HCT116 (cell line): Measurements from ENCODE around the gene ESYT3. TPM values are rescaled to one million over a fixed set of nuclear protein-coding genes. Genes with fewer than 3 reads are reported as not detected.

Source experiments
- ATAC-seq: fragments of 200-7000 bp; cut with Tn5 transposase; 2 replicates; pipeline ENCODE4 v1.9.1; 2020; ENCODE audit warnings: mild to moderate bottlenecking, moderate library complexity
- BruUV-seq: library from RNA; stranded (reverse); fragments of 400-500 nt; replicated peaks from 2 replicates; lab custom pipeline; 2021; lab: Mats Ljungman, UMichigan
- CTCF ChIA-PET: fragments of 300-600 bp; sonication (Branson Sonifier 250); formaldehyde crosslinking; loops from one replicate; lab custom pipeline; 2021; ENCODE audit warnings: antibody characterized with exemption; lab: Charles Lee
- POLR2A ChIA-PET: fragments of 300-600, 350-600 bp; sonication (Branson Sonifier 250); formaldehyde crosslinking; loops from one replicate; lab custom pipeline; 2021; ENCODE audit warnings: antibody characterized with exemption; lab: Charles Lee
- RAD21 ChIA-PET, 2 experiments: fragments of 300-600 bp; sonication (Branson Sonifier 250); formaldehyde crosslinking; loops; one replicate each; lab custom pipeline; 2023; ENCODE audit warnings: low total read pairs in 2 of 2; ENCODE audit not compliant: uncharacterized antibody in 2 of 2, unreplicated experiment in 2 of 2, low non-redundant PET in 1 of 2; lab: Charles Lee
- DNase-seq: peaks from one replicate; pipeline ENCODE4 v3.0.0-alpha.2; 2010; ENCODE audit warnings: low read depth, low spot score
- H2AFZ ChIP-seq: fragments of 200-600 bp; shearing (Covaris generic), sonication (generic); 2 replicates; pipeline ENCODE4 v1.6.1; 2017; ENCODE audit warnings: low read depth, mixed run types, mixed read lengths, antibody characterized with exemption, low read length; ENCODE audit not compliant: poor library complexity, severe bottlenecking
- H3K27ac ChIP-seq: 2 replicates; pipeline ENCODE4 v1.5.1; 2012; ENCODE audit warnings: low read depth, low read length
- H3K27me3 ChIP-seq: fragments of 200-600 bp; sonication (generic); 2 replicates; pipeline ENCODE4 v1.6.1; 2016; ENCODE audit warnings: mixed run types, low read length, mixed read lengths; ENCODE audit not compliant: insufficient read depth
- H3K36me3 ChIP-seq, 2 experiments: fragments of 200-500 bp in 1 of 2; fragments of 200-600 bp in 1 of 2; sonication (Bioruptor generic) in 1 of 2; sonication (generic) in 1 of 2; 2 replicates each; pipeline versions ENCODE4 v1.5.1 to v1.6.1; 2014 to 2016; ENCODE audit warnings: low read length in 2 of 2, inconsistent platforms in 1 of 2, mixed read lengths in 1 of 2, mixed run types in 1 of 2; ENCODE audit not compliant: insufficient read depth in 2 of 2, control insufficient read depth in 1 of 2
- H3K4me1 ChIP-seq, 2 experiments: fragments of 200-600 bp in 1 of 2; sonication (generic) in 1 of 2; 2 replicates each; pipeline versions ENCODE4 v1.5.1 to v1.6.1; 2012 to 2017; ENCODE audit warnings: low read length in 2 of 2, inconsistent platforms in 1 of 2, mild to moderate bottlenecking in 1 of 2, mixed read lengths in 1 of 2, mixed run types in 1 of 2, moderate library complexity in 1 of 2; ENCODE audit not compliant: insufficient read depth in 2 of 2, control insufficient read depth in 1 of 2
- H3K4me2 ChIP-seq: fragments of 200-600 bp; sonication (generic); 2 replicates; pipeline ENCODE4 v1.6.1; 2017; ENCODE audit warnings: mixed run types, low read length, mixed read lengths
- H3K4me3 ChIP-seq, 2 experiments: fragments of 200-600 bp in 1 of 2; sonication (generic) in 1 of 2; replicated peaks in 1 of 2; 2 replicates each; pipeline ENCODE4 v1.5.1; 2011 to 2016; ENCODE audit warnings: low read length in 2 of 2, control low read depth in 1 of 2, low read depth in 1 of 2, mild to moderate bottlenecking in 1 of 2, mixed read lengths in 1 of 2, mixed run types in 1 of 2
- H3K79me2 ChIP-seq: fragments of 200-600 bp; sonication (generic); 2 replicates; pipeline ENCODE4 v1.6.1; 2017; ENCODE audit warnings: mild to moderate bottlenecking, mixed run types, low read length, moderate library complexity, mixed read lengths; ENCODE audit not compliant: insufficient read depth
- H3K9ac ChIP-seq: fragments of 200-600 bp; sonication (generic); 2 replicates; pipeline ENCODE4 v1.6.1; 2016; ENCODE audit warnings: low read length, mixed read lengths
- H3K9me2 ChIP-seq: fragments of 200-600 bp; sonication (generic), shearing (Covaris generic); 2 replicates; pipeline ENCODE4 v1.6.1; 2017; ENCODE audit warnings: mixed run types, mild to moderate bottlenecking, moderate library complexity; ENCODE audit not compliant: insufficient read depth
- H3K9me3 ChIP-seq, 2 experiments: fragments of 200-500 bp in 1 of 2; fragments of 200-600 bp in 1 of 2; sonication (Bioruptor generic) in 1 of 2; sonication (generic) in 1 of 2; 2 replicates each; pipeline ENCODE4 v1.6.1; 2014 to 2017; ENCODE audit warnings: low read length in 2 of 2, mixed read lengths in 2 of 2, inconsistent platforms in 1 of 2, low read depth in 1 of 2, mild to moderate bottlenecking in 1 of 2, mixed run types in 1 of 2, moderate library complexity in 1 of 2; ENCODE audit not compliant: control insufficient read depth in 1 of 2, insufficient read depth in 1 of 2
- H4K20me1 ChIP-seq: fragments of 200-600 bp; sonication (generic), shearing (Covaris generic); 2 replicates; pipeline ENCODE4 v1.6.1; 2017; ENCODE audit warnings: mixed run types, mild to moderate bottlenecking, moderate library complexity; ENCODE audit not compliant: insufficient read depth
- CEBPB ChIP-seq: IDR thresholded peaks from 2 replicates; pipeline ENCODE4 v1.6.1; 2012; ENCODE audit warnings: low read depth
- EGR1 ChIP-seq: IDR thresholded peaks from 2 replicates; pipeline ENCODE4 v1.6.1; 2012; ENCODE audit warnings: low read depth
- EZH2 ChIP-seq: fragments of 200-600 bp; sonication (generic); IDR thresholded peaks from 2 replicates; pipeline ENCODE4 v1.6.1; 2017; ENCODE audit warnings: antibody characterized with exemption, mixed run types
- EZH2phosphoT487 ChIP-seq: fragments of 200-600 bp; IDR thresholded peaks from 2 replicates; pipeline ENCODE4 v1.6.1; 2018; ENCODE audit warnings: antibody characterized with exemption, borderline replicate concordance
- FOSL1 ChIP-seq: IDR thresholded peaks from 2 replicates; pipeline ENCODE4 v1.6.1; 2012; ENCODE audit warnings: low read depth
- POLR2A ChIP-seq: IDR thresholded peaks from 2 replicates; pipeline ENCODE4 v1.7.0; 2011; ENCODE audit warnings: borderline replicate concordance; ENCODE audit not compliant: insufficient read depth, insufficient read length; ENCODE audit errors: extremely low read depth
- POLR2AphosphoS5 ChIP-seq: IDR thresholded peaks from 2 replicates; pipeline ENCODE4 v1.6.1; 2011; ENCODE audit warnings: mild to moderate bottlenecking, low read depth, low read length, moderate library complexity
- RAD21 ChIP-seq: IDR thresholded peaks from 2 replicates; pipeline ENCODE4 v1.6.1; 2012; ENCODE audit warnings: low read depth, mild to moderate bottlenecking
- SIN3A ChIP-seq: IDR thresholded peaks from 2 replicates; pipeline ENCODE4 v1.6.1; 2012; ENCODE audit warnings: low read depth
- SP1 ChIP-seq: IDR thresholded peaks from 2 replicates; pipeline ENCODE4 v1.6.1; 2012; ENCODE audit warnings: low read depth
- SRF ChIP-seq: IDR thresholded peaks from 2 replicates; pipeline ENCODE4 v1.6.1; 2012; ENCODE audit warnings: low read depth
- TCF7L2 ChIP-seq: IDR thresholded peaks from 2 replicates; pipeline ENCODE4 v1.7.0; 2011; ENCODE audit warnings: borderline replicate concordance, inconsistent platforms; ENCODE audit not compliant: insufficient read depth, insufficient read length; ENCODE audit errors: extremely low read depth
- ZFX ChIP-seq: fragments of 450-650 bp; IDR thresholded peaks from 2 replicates; pipeline ENCODE4 v1.6.1; 2017
- intact Hi-C: fragments of 100-400 bp; cut with micrococcal nuclease; formaldehyde crosslinking; loops from 2 replicates; pipeline ENCODE4 v1.10.0; 2022
- total RNA-seq: library from RNA; stranded (reverse); gene quantifications from one replicate; pipeline ENCODE4 v1.2.1, GENCODE V29; 2021; ENCODE audit not compliant: unreplicated experiment
- TF ChIP-seq, protein P1 (sequence below): IDR thresholded peaks from 2 replicates; pipeline ENCODE4 v1.6.1; 2012; ENCODE audit warnings: low read depth
- TF ChIP-seq, protein P2 (sequence below): IDR thresholded peaks from 2 replicates; pipeline ENCODE4 v1.6.1; 2012
- TF ChIP-seq, protein P3 (sequence below): IDR thresholded peaks from 2 replicates; pipeline ENCODE4 v1.6.1; 2012

The ESYT3 gene
- total RNA-seq, 1 experiment from 2014 or later: 0.05 TPM

DNA sequence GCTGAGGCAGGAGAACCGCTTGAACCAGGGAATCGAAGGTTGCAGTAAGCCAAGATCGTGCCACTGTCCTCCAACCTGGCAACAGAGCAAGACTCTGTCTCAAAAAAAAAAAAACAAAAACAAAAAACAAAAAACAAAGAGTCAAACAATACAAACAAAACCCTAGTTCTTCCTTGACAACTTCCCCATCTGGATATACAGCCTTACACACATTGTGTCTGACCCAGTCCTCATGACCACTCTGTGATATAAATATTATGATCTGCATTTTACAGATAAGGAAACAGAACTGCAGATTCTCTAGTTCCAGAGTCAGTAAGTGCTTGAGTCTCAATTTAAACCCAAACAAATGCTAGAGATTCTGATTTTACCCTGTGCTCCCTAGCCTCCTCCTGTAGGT, 4.8 kb upstream of the ESYT3 start:
- H3K4me2 ChIP-seq: no peak overlapping the region
- TF ChIP-seq POLR2AphosphoS5 (no peak), TCF7L2 (no peak), SP1 (no peak), CEBPB (no peak), RAD21 (no peak), POLR2A (no peak), FOSL1 (no peak), ZFX (no peak), SRF (no peak), EZH2phosphoT487 (no peak), EGR1 (no peak), EZH2 (no peak), SIN3A (no peak)
- TF ChIP-seq, protein P1, sequence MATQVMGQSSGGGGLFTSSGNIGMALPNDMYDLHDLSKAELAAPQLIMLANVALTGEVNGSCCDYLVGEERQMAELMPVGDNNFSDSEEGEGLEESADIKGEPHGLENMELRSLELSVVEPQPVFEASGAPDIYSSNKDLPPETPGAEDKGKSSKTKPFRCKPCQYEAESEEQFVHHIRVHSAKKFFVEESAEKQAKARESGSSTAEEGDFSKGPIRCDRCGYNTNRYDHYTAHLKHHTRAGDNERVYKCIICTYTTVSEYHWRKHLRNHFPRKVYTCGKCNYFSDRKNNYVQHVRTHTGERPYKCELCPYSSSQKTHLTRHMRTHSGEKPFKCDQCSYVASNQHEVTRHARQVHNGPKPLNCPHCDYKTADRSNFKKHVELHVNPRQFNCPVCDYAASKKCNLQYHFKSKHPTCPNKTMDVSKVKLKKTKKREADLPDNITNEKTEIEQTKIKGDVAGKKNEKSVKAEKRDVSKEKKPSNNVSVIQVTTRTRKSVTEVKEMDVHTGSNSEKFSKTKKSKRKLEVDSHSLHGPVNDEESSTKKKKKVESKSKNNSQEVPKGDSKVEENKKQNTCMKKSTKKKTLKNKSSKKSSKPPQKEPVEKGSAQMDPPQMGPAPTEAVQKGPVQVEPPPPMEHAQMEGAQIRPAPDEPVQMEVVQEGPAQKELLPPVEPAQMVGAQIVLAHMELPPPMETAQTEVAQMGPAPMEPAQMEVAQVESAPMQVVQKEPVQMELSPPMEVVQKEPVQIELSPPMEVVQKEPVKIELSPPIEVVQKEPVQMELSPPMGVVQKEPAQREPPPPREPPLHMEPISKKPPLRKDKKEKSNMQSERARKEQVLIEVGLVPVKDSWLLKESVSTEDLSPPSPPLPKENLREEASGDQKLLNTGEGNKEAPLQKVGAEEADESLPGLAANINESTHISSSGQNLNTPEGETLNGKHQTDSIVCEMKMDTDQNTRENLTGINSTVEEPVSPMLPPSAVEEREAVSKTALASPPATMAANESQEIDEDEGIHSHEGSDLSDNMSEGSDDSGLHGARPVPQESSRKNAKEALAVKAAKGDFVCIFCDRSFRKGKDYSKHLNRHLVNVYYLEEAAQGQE: no peak
- TF ChIP-seq, protein P2, sequence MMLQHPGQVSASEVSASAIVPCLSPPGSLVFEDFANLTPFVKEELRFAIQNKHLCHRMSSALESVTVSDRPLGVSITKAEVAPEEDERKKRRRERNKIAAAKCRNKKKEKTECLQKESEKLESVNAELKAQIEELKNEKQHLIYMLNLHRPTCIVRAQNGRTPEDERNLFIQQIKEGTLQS: no peak
- TF ChIP-seq, protein P3, sequence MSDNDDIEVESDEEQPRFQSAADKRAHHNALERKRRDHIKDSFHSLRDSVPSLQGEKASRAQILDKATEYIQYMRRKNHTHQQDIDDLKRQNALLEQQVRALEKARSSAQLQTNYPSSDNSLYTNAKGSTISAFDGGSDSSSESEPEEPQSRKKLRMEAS: no peak
- intact Hi-C loops: no loop called here
- H4K20me1 ChIP-seq: no peaks in the 10 kb centered on the region
- H2AFZ ChIP-seq: no peak overlapping the region
- ChIA-PET RAD21 (no interaction called here), POLR2A (no interaction called here), CTCF (interaction anchor here (2.0 kb wide), 1 partner anchor 12 kb away, joined by 9 read pairs; no protein-coding TSS in a partner anchor)
- BruUV-seq: no TSS peak
- ATAC-seq: no peak
- H3K4me3 ChIP-seq: no peak overlapping the region
- no peak overlapping the region for H3K9ac ChIP-seq
- no peaks in the 10 kb centered on the region for H3K4me1 ChIP-seq
- H3K9me3 ChIP-seq: no peaks in the 10 kb centered on the region
- H3K27me3 ChIP-seq: no peaks in the 10 kb centered on the region
- no peak for DNase-seq
- H3K27ac ChIP-seq: no peak overlapping the region
- H3K36me3 ChIP-seq: no peaks in the 10 kb centered on the region
- no peaks in the 10 kb centered on the region for H3K79me2 ChIP-seq
- H3K9me2 ChIP-seq: no peaks in the 10 kb centered on the region
